GM12875 (cell line): ENCODE data around the gene GPC3.

ENCODE experiments used
- H3K4me3 ChIP-seq: one replicate; pipeline ENCODE4 v1.5.1; 2011; ENCODE audit warnings: low read depth, low read length, control low read depth
- TF ChIP-seq, protein P1 (sequence below): IDR thresholded peaks from 2 replicates; pipeline ENCODE4 v1.5.1; 2011; ENCODE audit warnings: low read depth, mild to moderate bottlenecking, control low read depth, inconsistent platforms, low read length, moderate library complexity, borderline replicate concordance; ENCODE audit not compliant: insufficient read depth

The GPC3 gene

DNA sequence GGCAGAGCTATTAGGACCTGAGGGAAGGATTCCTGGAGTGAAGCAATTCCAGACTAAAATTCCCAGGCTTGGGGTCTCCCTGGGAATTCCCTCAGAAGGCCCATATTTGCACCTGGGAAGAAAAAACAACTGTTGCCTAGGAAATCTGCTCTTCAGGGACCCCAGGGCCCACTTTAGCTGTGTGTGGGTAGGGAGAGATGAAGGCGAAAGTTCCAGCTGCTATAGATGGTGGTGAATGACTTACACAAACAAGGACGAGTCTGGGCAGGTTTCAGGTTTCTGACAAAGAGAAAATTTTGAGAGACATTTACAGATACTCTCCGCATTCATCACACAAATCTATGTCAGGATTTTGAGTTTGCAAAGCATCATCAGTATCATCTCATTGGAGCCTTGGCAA is 126.1 kb downstream of the GPC3 start:
- TF ChIP-seq, protein P1, sequence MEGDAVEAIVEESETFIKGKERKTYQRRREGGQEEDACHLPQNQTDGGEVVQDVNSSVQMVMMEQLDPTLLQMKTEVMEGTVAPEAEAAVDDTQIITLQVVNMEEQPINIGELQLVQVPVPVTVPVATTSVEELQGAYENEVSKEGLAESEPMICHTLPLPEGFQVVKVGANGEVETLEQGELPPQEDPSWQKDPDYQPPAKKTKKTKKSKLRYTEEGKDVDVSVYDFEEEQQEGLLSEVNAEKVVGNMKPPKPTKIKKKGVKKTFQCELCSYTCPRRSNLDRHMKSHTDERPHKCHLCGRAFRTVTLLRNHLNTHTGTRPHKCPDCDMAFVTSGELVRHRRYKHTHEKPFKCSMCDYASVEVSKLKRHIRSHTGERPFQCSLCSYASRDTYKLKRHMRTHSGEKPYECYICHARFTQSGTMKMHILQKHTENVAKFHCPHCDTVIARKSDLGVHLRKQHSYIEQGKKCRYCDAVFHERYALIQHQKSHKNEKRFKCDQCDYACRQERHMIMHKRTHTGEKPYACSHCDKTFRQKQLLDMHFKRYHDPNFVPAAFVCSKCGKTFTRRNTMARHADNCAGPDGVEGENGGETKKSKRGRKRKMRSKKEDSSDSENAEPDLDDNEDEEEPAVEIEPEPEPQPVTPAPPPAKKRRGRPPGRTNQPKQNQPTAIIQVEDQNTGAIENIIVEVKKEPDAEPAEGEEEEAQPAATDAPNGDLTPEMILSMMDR = no peak
- H3K4me3 ChIP-seq = no peak overlapping the region

DNA sequence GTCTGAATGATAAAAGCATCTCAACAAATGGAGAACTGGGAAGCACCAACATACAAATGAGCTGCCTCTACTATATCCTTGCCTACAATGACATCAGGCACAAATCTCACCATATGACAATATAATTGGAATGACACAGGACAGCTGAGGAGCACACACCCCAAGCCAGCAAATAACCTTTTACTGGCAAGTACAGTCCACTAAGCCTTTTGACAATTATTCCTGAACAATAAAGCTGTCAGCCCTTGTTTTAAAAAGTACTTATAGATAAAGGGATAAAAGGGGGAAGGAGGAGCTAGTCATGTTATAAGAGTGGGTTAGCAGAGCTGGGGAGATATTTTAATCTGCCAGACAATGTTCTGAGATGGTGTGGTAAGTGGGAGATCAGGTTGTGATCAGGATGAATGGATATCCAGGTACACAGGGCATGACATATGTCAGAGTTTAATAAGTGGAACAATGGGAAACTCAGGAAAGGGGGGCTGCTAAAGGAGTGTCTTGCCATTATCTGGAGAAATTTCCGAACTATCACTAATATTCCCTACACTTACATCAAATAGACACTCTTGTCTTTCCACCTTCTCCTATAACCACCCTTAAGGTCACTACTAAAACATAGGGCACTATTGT is 127.6 kb downstream of the GPC3 start:
- TF ChIP-seq, protein P1 = no peak
- no peak overlapping the region for H3K4me3 ChIP-seq

DNA sequence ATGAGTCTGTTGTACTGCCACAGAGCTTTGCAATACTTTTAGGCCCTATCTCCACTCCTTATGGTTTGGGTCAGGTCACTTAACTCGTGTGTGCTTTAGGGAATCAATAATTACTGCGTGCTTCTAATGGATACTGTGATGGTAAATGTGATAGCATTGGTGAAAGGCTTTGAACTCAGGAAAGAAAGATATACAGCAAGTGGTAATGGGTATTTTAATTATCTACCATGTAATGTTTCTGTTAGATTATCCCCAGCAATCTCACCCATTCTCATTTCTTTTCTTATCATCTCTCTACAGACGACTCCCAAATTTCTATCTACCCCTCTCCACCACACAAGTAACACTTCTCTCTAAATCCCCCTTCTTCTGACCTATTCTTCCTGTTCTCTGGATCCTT is 128.6 kb downstream of the GPC3 start:
- TF ChIP-seq, protein P1 = no peak

DNA sequence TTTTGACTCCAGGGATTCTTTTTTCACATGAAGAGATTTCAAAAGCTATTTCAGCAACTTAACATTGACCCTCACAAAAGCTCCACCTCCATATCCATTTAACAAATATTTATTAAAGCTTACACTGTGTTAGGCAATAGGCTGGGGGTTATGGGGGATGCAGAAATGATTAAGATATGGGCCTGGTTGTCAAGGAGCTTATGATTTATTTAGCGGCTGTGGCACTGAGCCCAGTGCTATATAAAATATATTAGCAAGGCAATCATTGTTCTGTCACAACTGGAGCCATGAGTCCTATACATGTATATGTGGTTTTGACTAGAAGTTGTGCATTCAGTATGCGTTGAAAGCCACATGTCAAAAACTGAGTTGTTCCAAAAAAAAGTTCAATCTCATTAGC is 131.1 kb downstream of the GPC3 start:
- H3K4me3 ChIP-seq = no peak overlapping the region
- TF ChIP-seq, protein P1 = no peak

More for the DNA sequence above, 128.6 kb downstream of the GPC3 start:
- no peak overlapping the region for H3K4me3 ChIP-seq

DNA sequence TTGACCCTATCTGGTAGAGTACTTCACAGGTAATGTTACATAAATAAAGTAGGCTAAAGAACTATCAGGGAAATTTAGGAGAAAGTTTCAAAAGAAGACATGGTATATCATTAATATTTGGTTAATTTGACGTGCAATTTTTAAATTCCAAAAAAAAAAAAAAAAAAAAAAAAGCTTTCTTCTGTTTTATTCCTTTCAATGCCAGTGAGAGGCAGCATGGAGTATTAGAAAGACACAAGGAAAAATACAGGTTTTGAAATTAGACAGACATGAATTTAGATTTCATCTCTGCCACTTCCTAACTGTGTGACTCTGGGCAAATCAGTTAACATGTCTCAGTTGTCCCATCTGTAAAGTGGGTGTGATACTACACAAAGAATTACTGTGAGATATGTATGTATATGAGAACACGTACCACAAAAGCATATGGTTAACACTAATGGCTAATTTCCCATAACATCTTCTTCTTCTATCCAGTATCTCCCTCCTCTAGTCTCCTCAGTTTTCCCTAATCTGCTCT is 132.5 kb downstream of the GPC3 start:
- H3K4me3 ChIP-seq = no peak overlapping the region
- TF ChIP-seq, protein P1 = no peak

DNA sequence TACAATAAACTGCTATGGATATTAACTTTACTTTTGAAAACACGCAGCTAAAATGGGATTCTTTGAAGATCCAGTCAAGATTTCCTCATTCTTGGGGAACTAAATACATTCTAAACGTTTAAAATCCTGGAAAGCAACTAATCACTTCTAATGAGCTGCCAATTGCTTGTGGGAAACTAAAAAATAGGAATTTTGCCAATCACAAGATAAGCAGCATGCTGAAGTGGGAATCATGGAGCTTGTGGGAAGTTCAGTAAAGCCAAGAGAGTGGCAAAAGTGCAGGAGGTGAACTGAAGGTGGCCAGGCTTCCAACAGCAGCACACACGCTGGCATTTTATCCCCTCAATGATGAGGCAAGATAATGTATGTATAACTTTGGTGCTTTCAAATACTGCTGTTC is 133.0 kb downstream of the GPC3 start:
- H3K4me3 ChIP-seq = no peak overlapping the region
- TF ChIP-seq, protein P1 = no peak

DNA sequence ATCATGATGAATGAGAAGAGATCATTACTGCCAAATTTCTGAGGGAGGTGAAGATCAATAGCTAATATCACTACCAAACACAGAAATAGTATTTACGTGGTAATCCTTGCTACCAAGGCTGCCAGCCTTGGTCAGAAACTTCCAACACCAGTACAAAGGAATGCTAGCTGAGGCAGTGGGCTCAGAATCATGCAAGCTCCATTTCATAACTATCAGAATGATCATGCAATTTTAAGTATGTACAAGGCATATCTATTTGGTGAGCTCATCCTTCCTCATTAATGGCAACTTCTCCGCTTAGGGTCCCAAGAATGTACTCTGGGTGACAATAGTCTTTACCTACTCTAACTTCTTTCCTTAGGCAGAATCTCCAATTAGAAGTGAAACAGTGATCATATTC is 135.0 kb downstream of the GPC3 start:
- no peak overlapping the region for H3K4me3 ChIP-seq
- TF ChIP-seq, protein P1 = no peak
